HepG2 (cell line): ENCODE measurements around the gene CENPM. TPM values are rescaled to one million over a fixed set of nuclear protein-coding genes. Genes with fewer than 3 reads are reported as not detected.

ENCODE experiments used
- ATAC-seq: fragments of 200-7000 bp; cut with Tn5 transposase; 3 replicates; pipeline ENCODE4 v1.9.1; 2020; ENCODE audit warnings: mild to moderate bottlenecking, moderate library complexity
- BruUV-seq: library from RNA; stranded (reverse); fragments of 400-500 nt; replicated peaks from 2 replicates; lab custom pipeline; 2021; lab: Mats Ljungman, UMichigan
- CTCF ChIA-PET: fragments of 300-600 bp; formaldehyde crosslinking; extraction: SDS; loops from one replicate; lab custom pipeline; 2021; ENCODE audit warnings: low total read pairs, inconsistent platforms, low intra/inter-chr PET ratio; lab: Yijun Ruan, JAX
- POLR2A ChIA-PET: fragments of 350-600 bp; sonication (Branson Sonifier 250); formaldehyde crosslinking; loops from one replicate; lab custom pipeline; 2020; ENCODE audit warnings: antibody characterized with exemption, inconsistent platforms; lab: Yijun Ruan, JAX
- DNase-seq: peaks from one replicate; pipeline ENCODE4 v3.0.0-alpha.2; 2015; ENCODE audit warnings: low spot score
- FAIRE-seq: peaks from 3 replicates; lab custom pipeline; 2011; peaks lifted over from hg19 to GRCh38; lab: Jason Lieb, UNC
- H2AFZ ChIP-seq: one replicate; pipeline ENCODE4 v1.6.1; 2011; ENCODE audit warnings: low read length, inconsistent platforms
- H3K27ac ChIP-seq: fragments of 300-600 bp; 3 replicates; pipeline ENCODE4 v1.8.0; 2011; ENCODE audit warnings: mixed run types, mild to moderate bottlenecking, mixed read lengths, low read length, inconsistent platforms; ENCODE audit not compliant: insufficient read depth; ENCODE audit errors: extremely low read length
- H3K27me3 ChIP-seq, 2 experiments: fragments of 200-600 bp in 1 of 2; 2 replicates in 1 of 2; 3 replicates in 1 of 2; pipeline versions ENCODE4 v1.6.0 to v1.8.0; 2011; ENCODE audit warnings: low read length in 2 of 2, mild to moderate bottlenecking in 2 of 2, moderate library complexity in 2 of 2, inconsistent platforms in 1 of 2; ENCODE audit not compliant: insufficient read depth in 2 of 2, control insufficient read depth in 1 of 2
- H3K36me3 ChIP-seq, 2 experiments: fragments of 200-600 bp in 1 of 2; replicated peaks in 1 of 2; 2 replicates in 1 of 2; 3 replicates in 1 of 2; pipeline versions ENCODE4 v1.5.1 to v1.8.0; 2011; ENCODE audit warnings: low read length in 2 of 2, inconsistent platforms in 1 of 2; ENCODE audit not compliant: insufficient read depth in 2 of 2, control insufficient read depth in 1 of 2
- H3K4me1 ChIP-seq: 2 replicates; pipeline ENCODE4 v1.5.1; 2012; ENCODE audit warnings: low read length, inconsistent platforms; ENCODE audit not compliant: insufficient read depth
- H3K4me2 ChIP-seq: 2 replicates; pipeline ENCODE4 v1.6.0; 2011; ENCODE audit warnings: low read depth, low read length, inconsistent platforms
- H3K4me3 ChIP-seq, 3 experiments: fragments of 200-600 bp in 1 of 3; sonication (generic), shearing (Covaris generic) in 1 of 3; replicated peaks in 1 of 3; 2 replicates each; pipeline ENCODE4 v1.5.1; 2011 to 2016; ENCODE audit warnings: low read length in 3 of 3, inconsistent platforms in 2 of 3, low read depth in 2 of 3, mild to moderate bottlenecking in 2 of 3, control low read depth in 1 of 3, mixed read lengths in 1 of 3; ENCODE audit not compliant: insufficient read depth in 1 of 3
- H3K79me2 ChIP-seq: one replicate; pipeline ENCODE4 v1.6.1; 2011; ENCODE audit warnings: low read length, inconsistent platforms; ENCODE audit not compliant: insufficient read depth
- H3K9ac ChIP-seq: 2 replicates; pipeline ENCODE4 v1.6.0; 2011; ENCODE audit warnings: mild to moderate bottlenecking, low read depth, low read length, inconsistent platforms; ENCODE audit not compliant: insufficient read depth
- H3K9me3 ChIP-seq: 2 replicates; pipeline ENCODE4 v1.5.1; 2012; ENCODE audit warnings: mild to moderate bottlenecking, low read length
- H4K20me1 ChIP-seq: 2 replicates; pipeline ENCODE4 v1.6.0; 2011; ENCODE audit warnings: inconsistent platforms, mild to moderate bottlenecking, low read length, moderate library complexity; ENCODE audit not compliant: insufficient read depth
- ATF7 ChIP-seq, 2 experiments: fragments of 450-650 bp in 1 of 2; sonication (generic) in 1 of 2; formaldehyde crosslinking in 1 of 2; IDR thresholded peaks; 2 replicates each; pipeline versions ENCODE4 v1.4.0 to v1.6.1; 2016 to 2020; ENCODE audit warnings: antibody characterized with exemption in 1 of 2, mild to moderate bottlenecking in 1 of 2, missing genetic modification reagents in 1 of 2
- BCL6 ChIP-seq: IDR thresholded peaks from 2 replicates; pipeline ENCODE4 v1.6.1; 2016; ENCODE audit warnings: missing genetic modification reagents, missing compliant biosample characterization
- EED ChIP-seq: sonication (generic); formaldehyde crosslinking; IDR thresholded peaks from 2 replicates; pipeline ENCODE4 v1.5.0; 2020; ENCODE audit warnings: mild to moderate bottlenecking, missing genetic modification reagents
- EZH2 ChIP-seq: conservative IDR thresholded peaks from 2 replicates; pipeline ENCODE4 v1.6.1; 2012; ENCODE audit warnings: mild to moderate bottlenecking, low read depth, low read length, moderate library complexity
- FOXM1 ChIP-seq: sonication (generic); formaldehyde crosslinking; IDR thresholded peaks from 2 replicates; pipeline ENCODE4 v1.5.0; 2020; ENCODE audit warnings: missing genetic modification reagents
- GABPA ChIP-seq, 2 experiments: IDR thresholded peaks; 2 replicates each; pipeline ENCODE4 v1.6.1; 2011 to 2016; ENCODE audit warnings: low read depth in 2 of 2, low read length in 1 of 2, missing biosample characterization in 1 of 2, missing genetic modification characterization in 1 of 2
- NRL ChIP-seq: sonication (generic); formaldehyde crosslinking; IDR thresholded peaks from 2 replicates; pipeline ENCODE4 v1.5.0; 2020; ENCODE audit warnings: missing genetic modification reagents, mild to moderate bottlenecking, moderate library complexity, borderline replicate concordance
- PAF1 ChIP-seq: IDR thresholded peaks from 2 replicates; pipeline ENCODE4 v1.6.1; 2016; ENCODE audit warnings: missing genetic modification reagents, missing compliant biosample characterization
- PPARG ChIP-seq: conservative IDR thresholded peaks from 2 replicates; pipeline ENCODE4 v1.6.1; 2016; ENCODE audit warnings: missing biosample characterization, missing genetic modification reagents
- SAP130 ChIP-seq: IDR thresholded peaks from 2 replicates; pipeline ENCODE4 v1.6.1; 2016; ENCODE audit warnings: low read depth
- UBTF ChIP-seq: sonication (generic); formaldehyde crosslinking; IDR thresholded peaks from 2 replicates; pipeline ENCODE4 v1.4.0; 2020; ENCODE audit warnings: mild to moderate bottlenecking, missing genetic modification reagents
- ZNF18 ChIP-seq: sonication (generic); formaldehyde crosslinking; IDR thresholded peaks from 2 replicates; pipeline ENCODE4 v1.8.0; 2022; ENCODE audit warnings: mild to moderate bottlenecking, missing genetic modification reagents; ENCODE audit not compliant: insufficient replicate concordance
- ZNF225 ChIP-seq: sonication (generic); formaldehyde crosslinking; IDR thresholded peaks from 2 replicates; pipeline ENCODE4 v1.4.0; 2020; ENCODE audit warnings: mild to moderate bottlenecking, missing genetic modification reagents
- ZNF232 ChIP-seq: sonication (generic); formaldehyde crosslinking; IDR thresholded peaks from 2 replicates; pipeline ENCODE4 v1.4.0; 2020; ENCODE audit warnings: missing genetic modification reagents, borderline replicate concordance
- ZNF263 ChIP-seq: sonication (generic); formaldehyde crosslinking; IDR thresholded peaks from 2 replicates; pipeline ENCODE4 v1.4.0; 2020; ENCODE audit warnings: missing genetic modification reagents
- ZNF576 ChIP-seq: sonication (generic); formaldehyde crosslinking; IDR thresholded peaks from 2 replicates; pipeline ENCODE4 v1.4.0; 2020; ENCODE audit warnings: mild to moderate bottlenecking, missing genetic modification reagents
- ZNF770 ChIP-seq: sonication (generic); formaldehyde crosslinking; IDR thresholded peaks from 2 replicates; pipeline ENCODE4 v1.5.0; 2020; ENCODE audit warnings: mild to moderate bottlenecking, missing genetic modification reagents
- WGBS: methylation state at CpG from one replicate; pipeline ENCODE4 v1.1.6; 2017; ENCODE audit warnings: low lambda C conversion rate; 5-methylcytosine and 5-hydroxymethylcytosine counted together
- in situ Hi-C: cut with HindIII; loops from 2 replicates; pipeline ENCODE4 v1.10.0; 2017; ENCODE audit warnings: low pct_unique_long_range_greater_than_20kb; ENCODE audit not compliant: extremely low pct_ligation_motif_present
- intact Hi-C: fragments of 100-400 bp; cut with micrococcal nuclease; formaldehyde crosslinking; loops from one replicate; pipeline ENCODE4 v1.10.0; 2022; ENCODE audit not compliant: unreplicated experiment
- polyA plus RNA-seq, 8 experiments: library from polyadenylated mRNA; depleted of rRNA in 3 of 8; stranded (reverse) in 7 of 8; unstranded in 1 of 8; fragments of >200 nt; fragmentation: Illumina TruSeq in 4 of 8; extraction: Trizol in 4 of 8; gene quantifications; 2 replicates each; pipeline versions ENCODE4 v1.2.1 to v1.2.3, GENCODE V29; 2011 to 2016; ENCODE audit warnings: low read depth in 4 of 8, missing spikeins in 1 of 8, mixed read lengths in 1 of 8; ENCODE audit not compliant: insufficient read depth in 1 of 8
- total RNA-seq, 5 experiments: library from RNA; depleted of rRNA; stranded (reverse); fragments of >200 nt; fragmentation: Illumina TruSeq; extraction: Trizol; gene quantifications; 2 replicates each; pipeline ENCODE4 v1.2.3, GENCODE V29; 2016; ENCODE audit warnings: low read depth in 1 of 5

Gene CENPM
- total and polyA plus RNA-seq, 2 of the 13 experiments (the other 11 are each of a cell fraction or from before 2014, with no cell fraction given), result 11.2 to 37.3 TPM

- H3K9me3 ChIP-seq, result no peaks in the 10 kb centered on the region
- H4K20me1 ChIP-seq, result peaks cover 16% of the 10 kb centered on the region; the same call in 1 of the 2 replicates
- no peak for DNase-seq
- H2AFZ ChIP-seq, result no peak within 1 kb of the TSS
- H3K79me2 ChIP-seq, result no peaks in the 10 kb centered on the region
- H3K4me1 ChIP-seq, result peaks cover 30% of the 10 kb centered on the region
- peaks cover 29 to 81% of the 10 kb centered on the region in 2 experiments for H3K27me3 ChIP-seq
- H3K36me3 ChIP-seq, result no peaks in the 10 kb centered on the region
- no peak for FAIRE-seq
- peak; percentile 21 for ATAC-seq
- peak within 1 kb of the TSS; percentile 42; the same call in 1 of the 2 replicates for H3K4me2 ChIP-seq
- H3K4me3 ChIP-seq, result peak within 1 kb of the TSS in 1 of 3 experiments; percentile 48; a peak in 1 of 6 replicates
- BruUV-seq, result no TSS peak
- ChIA-PET POLR2A (no interaction called here), CTCF (no interaction called here)
- H3K9ac ChIP-seq, result no peak within 1 kb of the TSS
- H3K27ac ChIP-seq, result no peak within 1 kb of the TSS
- WGBS, result 20% methylated on average over 20 of the region's 63 CpGs
- intact Hi-C loops (no loop called here), in situ Hi-C loops (no loop called here)
- TF ChIP-seq ZNF770 (CRISPR knock-in tag), result peak; percentile 41; the same call in 1 of the 2 replicates
- TF ChIP-seq EED (CRISPR knock-in tag), result no peak
- TF ChIP-seq ZNF232, result no peak
- TF ChIP-seq ZNF18, result no peak
- no peak for TF ChIP-seq PAF1
- no peak for TF ChIP-seq SAP130 (CRISPR knock-in tag)
- no peak for TF ChIP-seq PPARG (CRISPR knock-in tag)
- TF ChIP-seq FOXM1 (CRISPR knock-in tag), result no peak
- peak; percentile 16; the same call in 1 of the 2 replicates for TF ChIP-seq NRL
- 0 out of 2 replicates have a peak, but pooled peaks have one; percentile 11 for TF ChIP-seq GABPA (IDR thresholded peaks at IDR 0.05; ENCODE audit: low read depth, low read length)
- TF ChIP-seq GABPA (CRISPR knock-in tag; IDR thresholded peaks at IDR 0.05; ENCODE audit: low read depth), result no peak
- TF ChIP-seq ZNF263 (CRISPR knock-in tag), result no peak
- TF ChIP-seq BCL6, result peak; percentile 89
- no peak for TF ChIP-seq ZNF576
- TF ChIP-seq EZH2, result peak; percentile 57; the same call in 1 of the 2 replicates
- TF ChIP-seq ATF7 (IDR thresholded peaks at IDR 0.05), result no peak
- no peak for TF ChIP-seq ATF7 (CRISPR knock-in tag; IDR thresholded peaks at IDR 0.05)
- no peak for TF ChIP-seq ZNF225 (CRISPR knock-in tag)
- peak; percentile 46; the same call in 1 of the 2 replicates for TF ChIP-seq UBTF (CRISPR knock-in tag)
Measured at GRCh38 chr22:41915035-41915785, 31.7 kb downstream of the CENPM start, which contains the start of gene SHISA8. Gene SHISA8, minus strand, starts transcription at chr22:41915074. Its CDS starts 407 bp downstream, at chr22:41914667.
